ENCODE measurements around the gene TACSTD2.
"Not testable (repeated sequence)": the region's sequence is repeated elsewhere in the genome, so short reads cannot be mapped to it uniquely, and the experiment has no call there.

The TACSTD2 gene

GRCh38 chr1:58576727-58577653 lies at the start of gene TACSTD2:
Gene TACSTD2 (minus strand): TSS chr1:58577252. CDS start chr1:58577156, 96 bp downstream.
- peak in 1 of 2 experiments; percentile 26 for DNase-seq

DNA sequence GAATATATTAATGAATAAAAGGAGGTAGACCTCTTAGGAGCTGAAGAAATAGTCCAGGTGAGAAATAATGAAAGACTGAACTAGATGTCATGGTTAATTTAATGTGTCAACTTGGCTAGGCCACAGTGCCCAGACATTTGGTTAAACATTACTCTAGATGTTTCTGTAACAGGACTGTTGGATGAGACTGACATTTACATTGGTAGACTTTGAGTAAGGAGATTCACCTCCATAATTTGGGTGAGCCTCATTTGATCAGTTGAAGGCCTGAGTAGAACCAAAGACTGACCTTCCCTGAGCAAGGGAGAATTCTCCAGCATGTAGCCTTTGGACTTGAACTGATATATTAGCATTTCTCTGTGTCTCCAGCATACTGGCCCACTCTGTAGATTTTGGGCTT lies 49.2 kb upstream of the TACSTD2 start:
- no peak for DNase-seq

DNA sequence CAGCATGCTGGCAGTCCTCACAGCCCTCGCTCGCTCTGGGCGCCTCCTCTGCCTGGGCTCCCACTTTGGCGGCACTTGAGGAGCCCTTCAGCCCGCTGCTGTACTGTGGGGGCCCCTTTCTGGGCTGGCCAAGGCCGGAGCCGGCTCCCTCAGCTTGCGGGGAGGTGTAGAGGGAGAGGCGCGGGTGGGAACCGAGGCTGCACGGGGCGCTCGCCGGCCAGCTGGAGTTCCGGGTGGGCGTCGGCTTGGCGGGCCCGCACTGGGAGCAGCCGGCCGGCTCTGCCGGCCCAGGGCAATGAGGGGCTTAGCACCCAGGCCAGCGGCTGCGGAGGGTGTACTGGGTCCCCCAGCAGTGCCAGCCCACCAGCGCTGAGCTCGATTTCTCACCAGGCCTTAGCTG lies 46.2 kb upstream of the TACSTD2 start:
- DNase-seq: not testable (repeated sequence)

- no peak for DNase-seq
Measured at GRCh38 chr1:58622571-58622970, 45.5 kb upstream of the TACSTD2 start.

- DNase-seq: no peak
Measured at GRCh38 chr1:58621391-58621790, 44.3 kb upstream of the TACSTD2 start.

GRCh38 chr1:58620926-58621325 lies 43.9 kb upstream of the TACSTD2 start:
- no peak for DNase-seq

DNA sequence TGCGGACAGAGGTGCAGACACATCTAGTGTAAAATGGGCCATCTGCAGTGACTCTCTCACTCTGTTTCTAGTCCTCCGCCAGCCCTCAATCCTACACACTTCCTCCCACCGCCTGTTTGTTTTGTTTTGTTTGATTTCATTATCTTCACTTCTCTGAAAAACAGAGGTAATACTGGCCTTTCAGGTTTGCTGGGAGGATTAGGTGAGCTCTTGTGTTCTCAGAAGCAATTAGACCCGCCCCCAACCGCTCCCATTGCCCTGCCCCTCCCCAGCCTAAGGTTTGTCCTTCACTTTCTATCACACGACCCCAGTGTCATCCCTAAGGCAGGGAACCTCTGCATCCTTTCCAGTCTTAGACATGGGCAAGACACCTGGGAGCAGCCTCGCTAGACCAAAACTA lies 43.2 kb upstream of the TACSTD2 start:
- DNase-seq: no peak

DNA sequence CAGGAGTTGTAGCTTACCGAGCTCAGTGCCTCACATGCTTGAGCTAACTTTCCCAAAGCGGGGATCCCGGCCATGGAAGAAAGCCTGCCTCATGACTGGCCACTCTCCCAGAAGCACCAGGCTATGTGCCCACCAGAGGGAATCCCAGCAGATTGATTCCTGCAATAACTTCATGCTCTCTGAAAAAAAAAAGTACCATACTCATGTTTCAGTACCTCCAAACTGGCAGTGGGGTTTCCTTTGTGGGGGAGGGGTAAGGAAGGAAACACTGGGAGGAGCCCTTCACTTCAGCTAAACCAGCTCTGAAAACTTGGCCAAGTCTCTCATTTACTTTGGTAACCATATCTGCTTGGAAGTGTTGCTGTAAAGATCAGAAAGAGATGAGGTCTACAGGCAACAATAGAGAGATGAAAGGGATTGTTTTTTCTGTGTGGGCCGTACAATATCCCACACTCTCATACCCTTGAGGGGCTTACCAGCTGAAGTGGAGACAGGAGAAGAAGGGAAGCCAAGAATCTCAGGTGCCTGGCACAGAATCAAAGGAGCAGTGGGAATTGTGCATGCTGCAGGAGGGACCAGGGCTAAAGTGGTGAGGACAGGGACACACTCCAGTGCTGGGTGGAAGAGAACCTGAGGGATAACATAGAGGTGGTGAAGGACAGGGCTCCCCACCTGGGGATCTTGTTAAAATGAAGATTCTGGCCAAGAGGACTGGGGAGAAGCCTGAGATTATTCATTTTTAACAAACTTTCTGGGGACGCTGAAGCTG lies 42.4 kb upstream of the TACSTD2 start:
- no peak for DNase-seq

DNA sequence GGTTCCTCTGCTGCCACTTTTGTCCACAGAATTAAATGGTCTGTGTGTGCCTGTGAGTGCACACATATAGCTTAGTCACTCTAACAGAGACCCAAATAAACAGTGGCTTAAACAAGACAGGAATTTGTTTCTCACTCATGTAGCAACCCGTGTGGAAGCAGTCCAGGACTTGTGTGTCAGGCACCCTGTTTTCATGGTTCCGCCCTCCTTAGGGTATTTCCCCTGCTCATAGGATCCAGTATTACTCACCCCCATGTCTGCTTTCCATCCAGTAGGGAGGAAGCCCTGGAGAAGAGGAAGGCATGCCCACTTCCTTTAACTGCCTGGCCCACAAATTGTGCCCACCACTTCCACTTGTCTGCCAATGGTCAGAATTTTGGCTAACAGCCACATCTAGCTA lies 41.3 kb upstream of the TACSTD2 start:
- no peak for DNase-seq

GRCh38 chr1:58611861-58612385 lies 34.9 kb upstream of the TACSTD2 start:
- DNase-seq: no peak

DNA sequence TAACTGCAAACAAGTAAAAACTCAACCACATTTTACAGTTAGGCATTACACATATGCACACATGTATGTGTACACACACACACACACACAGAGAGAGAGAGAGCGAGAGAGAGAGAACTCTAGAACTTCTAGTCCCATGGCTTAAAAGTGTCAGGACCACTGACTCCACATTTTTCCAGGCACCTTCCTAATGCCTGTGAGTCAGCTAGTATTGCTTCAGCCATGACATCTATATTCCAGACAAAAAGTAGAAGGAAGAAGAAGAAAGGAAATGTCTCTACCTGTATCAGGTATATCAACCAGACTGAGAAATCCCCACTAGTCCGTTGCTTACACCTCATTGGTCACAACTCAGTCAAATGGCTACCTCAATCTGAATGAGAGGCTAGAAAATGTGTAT lies 31.9 kb upstream of the TACSTD2 start:
- no peak for DNase-seq

GRCh38 chr1:58608297-58608696 lies 31.2 kb upstream of the TACSTD2 start:
- DNase-seq: no peak

- DNase-seq: no peak
Measured at GRCh38 chr1:58607391-58607790, 30.3 kb upstream of the TACSTD2 start.

DNA sequence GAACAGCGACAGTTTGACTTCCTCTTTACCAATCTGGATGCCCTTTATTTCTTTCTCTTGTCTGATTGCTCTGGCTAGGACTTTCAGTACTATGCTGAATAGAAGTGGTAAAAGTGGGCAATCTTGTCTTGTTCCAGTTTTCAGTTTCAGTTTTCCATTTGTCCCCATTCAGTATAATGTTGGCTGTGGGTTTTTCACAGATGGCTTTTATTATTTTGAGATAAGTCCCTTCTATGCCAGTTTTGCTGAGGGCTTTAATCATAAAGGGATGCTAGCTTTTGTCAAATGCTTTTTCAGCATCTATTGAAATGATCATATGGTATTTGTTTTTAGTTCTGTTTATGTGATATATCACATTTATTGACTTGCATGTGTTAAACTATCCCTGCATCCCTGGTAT lies 24.9 kb upstream of the TACSTD2 start:
- not testable (repeated sequence) for DNase-seq

DNA sequence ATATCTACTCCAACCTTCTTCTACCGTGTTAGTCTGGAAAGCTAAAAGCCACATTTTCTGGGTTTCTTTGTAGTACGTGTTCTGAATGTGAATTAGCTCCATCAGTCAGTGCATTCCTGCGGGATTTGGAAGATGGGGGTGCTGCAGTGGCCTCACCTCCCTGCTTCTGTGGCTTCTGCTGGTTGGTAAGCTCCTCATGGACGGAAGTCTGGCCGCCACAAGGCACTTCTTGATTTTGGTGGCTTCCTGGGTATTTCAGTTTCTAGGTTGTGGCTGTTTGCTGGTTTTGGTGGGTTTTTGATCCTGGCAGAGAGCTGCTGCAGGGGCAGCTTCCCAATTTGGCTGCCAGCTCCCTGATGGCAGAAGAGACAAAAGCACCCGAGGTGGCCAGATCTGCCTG lies 20.9 kb upstream of the TACSTD2 start:
- no peak for DNase-seq

- no peak for DNase-seq
Measured at GRCh38 chr1:58597076-58597475, 20.0 kb upstream of the TACSTD2 start.

GRCh38 chr1:58596631-58597052 lies 19.6 kb upstream of the TACSTD2 start:
- DNase-seq: no peak

- DNase-seq: peak in 1 of 2 experiments; percentile 12
Measured at GRCh38 chr1:58594546-58594945, 17.5 kb upstream of the TACSTD2 start.

DNA sequence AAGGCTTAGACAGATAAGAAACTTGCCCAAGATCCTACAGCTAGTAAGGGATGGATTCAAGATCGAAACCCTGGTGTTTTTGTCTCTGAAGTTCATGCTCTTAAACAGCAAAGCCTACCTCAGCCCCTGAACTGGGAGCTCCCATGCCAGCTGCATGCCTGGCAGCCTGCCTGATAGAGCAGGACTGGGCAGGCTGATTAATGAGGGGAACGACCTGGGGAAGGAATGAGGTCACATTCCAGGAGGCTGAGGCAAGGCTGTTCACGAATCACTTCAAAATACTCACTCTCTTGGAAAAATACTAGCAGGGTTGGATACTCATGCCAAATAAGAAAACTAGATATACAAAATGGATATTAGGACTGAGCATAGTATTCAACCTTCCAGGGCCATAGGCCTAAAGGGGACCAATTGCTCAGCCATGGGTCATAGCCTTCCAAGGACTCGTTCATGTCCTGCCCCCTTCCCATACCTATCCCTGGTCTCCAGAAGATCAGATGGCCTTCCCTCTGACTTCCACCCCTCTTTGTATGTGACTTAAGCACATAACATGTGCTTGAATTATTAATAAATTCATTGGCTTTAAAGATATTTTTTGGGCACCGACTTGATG lies 15.6 kb upstream of the TACSTD2 start:
- peak in 1 of 2 experiments; percentile 13 for DNase-seq

DNA sequence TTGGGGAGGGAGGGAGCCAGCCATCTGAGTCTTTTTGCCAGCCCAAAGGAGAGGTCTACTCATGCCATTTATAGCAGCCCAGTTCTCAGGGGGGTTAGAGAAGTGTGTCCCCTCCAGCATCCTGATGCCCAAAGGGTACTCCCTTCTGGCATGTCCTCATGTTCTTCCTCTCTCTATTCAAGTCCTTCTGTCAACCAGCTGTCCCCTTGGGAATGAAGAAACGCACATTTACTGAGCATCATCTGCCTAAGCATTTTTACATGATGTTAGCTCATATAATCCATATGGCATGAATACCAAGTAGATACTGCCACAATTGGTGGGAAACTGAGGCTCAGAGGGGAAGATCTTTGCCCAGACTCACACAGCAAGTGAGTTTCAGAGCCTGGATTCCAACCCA lies 14.8 kb upstream of the TACSTD2 start:
- peak in 1 of 2 experiments; percentile 59 for DNase-seq

- DNase-seq: no peak
Measured at GRCh38 chr1:58590019-58590418, 13.0 kb upstream of the TACSTD2 start.

DNA sequence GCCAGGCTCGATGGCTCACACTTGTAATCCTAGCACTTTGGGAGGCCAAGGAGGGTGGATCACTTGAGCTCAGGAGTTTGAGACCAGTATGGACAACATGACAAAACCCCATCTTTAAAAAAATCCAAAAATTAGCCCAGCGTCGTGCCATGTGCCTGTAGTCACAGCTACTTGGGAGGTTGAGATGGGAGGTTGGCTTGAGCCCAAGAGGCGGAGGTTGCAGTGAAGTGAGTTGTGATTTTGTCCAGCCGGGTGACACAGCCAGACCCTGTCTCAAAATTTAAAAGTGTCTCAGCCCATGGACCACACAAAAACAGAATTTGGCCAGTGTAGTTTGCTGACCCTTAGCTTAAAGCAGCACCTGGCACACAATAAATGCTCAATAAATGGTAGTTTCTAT lies 11.3 kb upstream of the TACSTD2 start:
- DNase-seq: no peak

GRCh38 chr1:58587667-58588066 lies 10.6 kb upstream of the TACSTD2 start:
- no peak for DNase-seq

Data from NCI-H524 (cell line).